MM.1S (cell line): Measurements from ENCODE around the gene CTRB1.

Experiments used
- EZH2 ChIP-seq: fragments of 300-600 bp; sonication (generic); optimal IDR thresholded peaks from 2 replicates; pipeline ENCODE3; 2017; ENCODE audit warnings: low read depth, mild to moderate bottlenecking, antibody characterized with exemption, low read length, mixed read lengths
- TF ChIP-seq, protein P1 (sequence below): fragments of 300-600 bp; sonication (generic); IDR thresholded peaks from 2 replicates; pipeline ENCODE4 v1.5.1; 2016; ENCODE audit warnings: antibody characterized with exemption, low read length, mixed read lengths

DNA sequence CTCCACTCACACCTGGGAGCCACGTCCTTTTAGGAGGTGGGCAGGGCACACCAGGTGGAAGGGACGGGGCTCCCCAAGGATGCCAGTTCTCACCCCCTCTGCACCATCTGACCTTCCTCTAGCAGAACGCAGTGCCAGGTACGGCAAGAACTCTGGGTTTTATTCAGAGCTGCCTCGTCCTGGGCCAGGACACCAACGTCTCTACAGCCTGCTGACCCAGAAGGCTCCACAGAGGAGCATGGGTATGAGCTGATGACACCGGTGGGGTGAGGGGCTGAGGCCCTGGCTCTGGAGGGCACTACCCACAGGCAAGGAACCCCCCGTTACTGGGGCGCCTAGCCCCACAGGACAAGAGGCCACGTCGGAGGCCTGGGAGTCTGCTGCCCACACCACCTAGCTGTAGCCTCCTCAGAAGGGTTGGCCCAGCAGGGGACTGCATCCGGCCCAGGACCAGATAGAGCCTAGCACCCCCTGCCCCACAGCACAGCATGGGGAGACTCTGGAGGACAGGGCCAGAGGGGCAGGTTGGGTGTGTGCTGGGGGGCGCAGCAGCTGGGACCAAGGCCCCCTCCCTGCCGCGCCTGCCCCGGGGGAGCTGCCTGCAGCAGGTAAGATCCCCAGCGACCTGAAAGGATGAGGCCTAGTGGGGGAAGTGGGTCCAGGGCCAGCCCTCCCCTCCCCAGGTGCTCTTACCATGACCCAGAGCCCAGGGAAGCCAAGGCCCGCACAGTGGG is 18.8 kb downstream of the CTRB1 start:
- TF ChIP-seq, protein P1, sequence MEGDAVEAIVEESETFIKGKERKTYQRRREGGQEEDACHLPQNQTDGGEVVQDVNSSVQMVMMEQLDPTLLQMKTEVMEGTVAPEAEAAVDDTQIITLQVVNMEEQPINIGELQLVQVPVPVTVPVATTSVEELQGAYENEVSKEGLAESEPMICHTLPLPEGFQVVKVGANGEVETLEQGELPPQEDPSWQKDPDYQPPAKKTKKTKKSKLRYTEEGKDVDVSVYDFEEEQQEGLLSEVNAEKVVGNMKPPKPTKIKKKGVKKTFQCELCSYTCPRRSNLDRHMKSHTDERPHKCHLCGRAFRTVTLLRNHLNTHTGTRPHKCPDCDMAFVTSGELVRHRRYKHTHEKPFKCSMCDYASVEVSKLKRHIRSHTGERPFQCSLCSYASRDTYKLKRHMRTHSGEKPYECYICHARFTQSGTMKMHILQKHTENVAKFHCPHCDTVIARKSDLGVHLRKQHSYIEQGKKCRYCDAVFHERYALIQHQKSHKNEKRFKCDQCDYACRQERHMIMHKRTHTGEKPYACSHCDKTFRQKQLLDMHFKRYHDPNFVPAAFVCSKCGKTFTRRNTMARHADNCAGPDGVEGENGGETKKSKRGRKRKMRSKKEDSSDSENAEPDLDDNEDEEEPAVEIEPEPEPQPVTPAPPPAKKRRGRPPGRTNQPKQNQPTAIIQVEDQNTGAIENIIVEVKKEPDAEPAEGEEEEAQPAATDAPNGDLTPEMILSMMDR = no peak
- no peak for TF ChIP-seq EZH2
